Omental fat pad (tissue), 4 donors: ENCODE results near the gene SEPTIN5. TPM values are rescaled to one million over a fixed set of nuclear protein-coding genes. Genes with fewer than 3 reads are reported as not detected.

Source experiments
- ATAC-seq: fragments of 150-250 bp; one replicate; pipeline ENCODE4 v1.9.1; 2016; ENCODE audit warnings: mild to moderate bottlenecking, moderate library complexity; ENCODE audit not compliant: low FRiP score
- DNase-seq: peaks from one replicate; pipeline ENCODE4 v3.0.0-alpha.2; 2019; ENCODE audit warnings: low spot score
- CTCF ChIP-seq, 3 donors: fragments of 450-650 bp; IDR thresholded peaks; one replicate each; pipeline ENCODE4 v1.5.1; 2016 to 2017; ENCODE audit warnings: antibody characterized with exemption in 3 of 3, mild to moderate bottlenecking in 3 of 3, moderate library complexity in 2 of 3
- total RNA-seq, 4 donors: library from RNA; depleted of rRNA; stranded (reverse); fragments of >200 nt; gene quantifications; one replicate each; pipeline ENCODE4 v1.1.0, GENCODE V29; 2016

The SEPTIN5 gene
- total RNA-seq, 4 donors from 2014 or later: 3.7 to 19.1 (median 5.9) TPM

DNA sequence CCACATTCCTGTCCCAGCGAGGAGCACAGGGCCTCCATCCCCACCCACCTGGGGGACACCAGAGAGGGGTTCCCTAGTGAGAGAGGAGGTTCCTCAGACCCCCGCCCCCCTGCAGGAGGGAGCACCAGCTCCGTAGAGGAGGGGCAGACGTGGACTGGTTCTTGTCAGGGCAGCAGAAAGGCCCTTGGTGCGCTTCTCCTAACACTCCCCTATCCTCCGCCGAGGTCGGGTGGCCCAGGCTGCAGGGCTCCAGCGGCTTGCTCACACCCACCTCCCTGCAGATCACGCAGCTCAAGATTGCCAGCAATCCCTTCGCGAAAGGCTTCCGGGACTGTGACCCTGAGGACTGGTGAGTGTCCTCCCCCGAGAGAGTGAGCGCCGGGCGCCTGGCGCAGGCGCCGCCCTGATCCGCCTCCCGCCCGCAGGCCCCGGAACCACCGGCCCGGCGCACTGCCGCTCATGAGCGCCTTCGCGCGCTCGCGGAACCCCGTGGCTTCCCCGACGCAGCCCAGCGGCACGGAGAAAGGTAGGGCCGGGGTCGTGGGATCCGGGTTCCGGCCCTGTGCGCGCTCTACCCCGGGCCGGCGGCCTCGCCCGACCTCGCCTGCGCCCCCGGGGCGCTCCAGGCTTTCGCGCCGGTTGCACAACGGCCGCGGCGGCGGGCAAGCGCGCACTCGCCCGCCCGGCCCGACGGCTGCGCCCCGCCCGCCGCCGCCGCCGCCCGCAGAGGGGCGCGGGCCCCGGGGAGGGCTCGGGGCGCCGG lies 51.4 kb downstream of the SEPTIN5 start:
- ATAC-seq (no peak), DNase-seq (no peak)
- TF ChIP-seq CTCF (IDR thresholded peaks at IDR 0.05): no peak

- ATAC-seq: no peak
- no peak for TF ChIP-seq CTCF (IDR thresholded peaks at IDR 0.05)
- DNase-seq: no peak
These were observed 51.9 kb downstream of the SEPTIN5 start for GRCh38 chr22:19766240-19766510.

DNA sequence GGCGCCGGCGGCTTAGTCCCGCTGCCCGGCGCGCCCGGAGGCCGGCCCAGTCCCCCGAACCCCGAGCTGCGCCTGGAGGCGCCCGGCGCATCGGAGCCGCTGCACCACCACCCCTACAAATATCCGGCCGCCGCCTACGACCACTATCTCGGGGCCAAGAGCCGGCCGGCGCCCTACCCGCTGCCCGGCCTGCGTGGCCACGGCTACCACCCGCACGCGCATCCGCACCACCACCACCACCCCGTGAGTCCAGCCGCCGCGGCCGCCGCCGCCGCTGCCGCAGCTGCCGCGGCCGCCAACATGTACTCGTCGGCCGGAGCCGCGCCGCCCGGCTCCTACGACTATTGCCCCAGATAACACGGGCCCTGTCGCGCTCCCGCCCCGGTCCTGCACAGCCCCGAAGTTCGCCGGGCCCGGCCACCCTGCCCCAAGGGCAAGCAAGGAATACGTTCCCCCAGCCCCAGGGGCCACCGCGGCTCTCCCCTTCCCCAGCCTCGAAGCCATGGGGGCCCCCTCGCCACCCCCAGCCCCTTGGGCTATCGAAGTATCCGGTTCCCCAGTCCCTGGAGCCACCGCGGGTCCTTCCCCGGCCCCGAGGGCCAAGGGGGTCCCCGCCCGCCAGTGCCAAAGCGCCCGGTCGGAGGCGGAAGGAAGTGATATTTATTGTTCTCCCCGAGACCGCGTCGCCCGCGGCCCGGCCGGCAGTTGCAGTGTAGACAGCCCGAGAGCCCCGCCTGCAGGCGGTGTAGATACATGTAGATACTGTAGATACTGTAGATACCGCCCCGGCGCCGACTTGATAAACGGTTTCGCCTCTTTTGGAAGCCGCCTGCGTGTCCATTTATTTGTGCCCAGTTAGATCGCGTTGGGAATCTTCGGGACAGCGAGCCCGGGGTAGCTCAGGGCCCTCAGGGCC lies 52.5 kb downstream of the SEPTIN5 start:
- DNase-seq: no peak
- no peak for TF ChIP-seq CTCF (IDR thresholded peaks at IDR 0.05)
- ATAC-seq: no peak

DNA sequence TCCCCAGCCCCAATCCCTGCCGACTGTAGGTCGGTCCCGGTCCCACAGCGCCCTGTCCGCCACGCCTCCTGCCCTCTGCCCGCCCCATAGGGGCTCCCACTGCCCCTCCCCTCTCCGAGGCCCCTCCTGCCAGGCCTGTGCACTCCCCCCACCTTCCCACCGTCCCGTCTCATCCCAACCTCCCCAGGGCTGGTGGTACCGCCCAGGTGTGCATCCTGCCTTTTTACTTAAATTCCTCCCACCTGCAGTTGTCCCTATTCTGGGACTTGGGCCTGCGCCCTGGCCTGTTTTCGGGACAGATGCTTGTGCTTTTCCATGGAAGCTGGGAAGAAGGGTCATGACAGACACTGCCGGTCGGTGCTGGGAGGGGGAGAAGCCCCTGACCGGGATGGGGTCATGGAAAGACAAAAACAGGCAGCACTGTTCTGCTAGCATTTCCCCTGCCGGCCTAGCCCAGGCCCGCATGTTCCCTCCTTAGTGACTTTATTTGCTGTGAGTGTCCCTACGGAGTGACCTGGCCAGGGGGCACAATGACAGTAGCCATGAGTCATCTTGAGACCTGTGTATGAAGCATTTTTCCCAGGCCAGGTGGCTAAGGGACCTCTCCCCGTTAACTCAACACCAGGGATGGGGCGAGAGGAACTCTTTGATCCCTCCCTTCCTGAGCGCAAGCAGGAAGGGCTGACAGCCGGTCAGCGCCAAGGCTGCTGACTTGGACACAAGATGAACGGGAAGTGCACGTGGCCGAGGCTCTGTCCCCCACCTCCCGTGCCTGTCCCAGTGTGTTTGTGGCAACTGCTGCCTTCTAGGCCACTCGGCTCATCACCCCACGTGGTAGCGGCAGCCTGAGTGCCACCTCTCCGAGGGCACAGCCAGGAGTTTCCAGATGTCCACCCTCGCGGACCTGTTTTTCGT lies 53.4 kb downstream of the SEPTIN5 start:
- ATAC-seq (no peak), DNase-seq (no peak)
- no peak for TF ChIP-seq CTCF (IDR thresholded peaks at IDR 0.05)

GRCh38 chr22:19769393-19769715 lies 55.1 kb downstream of the SEPTIN5 start:
- ATAC-seq (no peak), DNase-seq (no peak)
- no peak for TF ChIP-seq CTCF (IDR thresholded peaks at IDR 0.05)

DNA sequence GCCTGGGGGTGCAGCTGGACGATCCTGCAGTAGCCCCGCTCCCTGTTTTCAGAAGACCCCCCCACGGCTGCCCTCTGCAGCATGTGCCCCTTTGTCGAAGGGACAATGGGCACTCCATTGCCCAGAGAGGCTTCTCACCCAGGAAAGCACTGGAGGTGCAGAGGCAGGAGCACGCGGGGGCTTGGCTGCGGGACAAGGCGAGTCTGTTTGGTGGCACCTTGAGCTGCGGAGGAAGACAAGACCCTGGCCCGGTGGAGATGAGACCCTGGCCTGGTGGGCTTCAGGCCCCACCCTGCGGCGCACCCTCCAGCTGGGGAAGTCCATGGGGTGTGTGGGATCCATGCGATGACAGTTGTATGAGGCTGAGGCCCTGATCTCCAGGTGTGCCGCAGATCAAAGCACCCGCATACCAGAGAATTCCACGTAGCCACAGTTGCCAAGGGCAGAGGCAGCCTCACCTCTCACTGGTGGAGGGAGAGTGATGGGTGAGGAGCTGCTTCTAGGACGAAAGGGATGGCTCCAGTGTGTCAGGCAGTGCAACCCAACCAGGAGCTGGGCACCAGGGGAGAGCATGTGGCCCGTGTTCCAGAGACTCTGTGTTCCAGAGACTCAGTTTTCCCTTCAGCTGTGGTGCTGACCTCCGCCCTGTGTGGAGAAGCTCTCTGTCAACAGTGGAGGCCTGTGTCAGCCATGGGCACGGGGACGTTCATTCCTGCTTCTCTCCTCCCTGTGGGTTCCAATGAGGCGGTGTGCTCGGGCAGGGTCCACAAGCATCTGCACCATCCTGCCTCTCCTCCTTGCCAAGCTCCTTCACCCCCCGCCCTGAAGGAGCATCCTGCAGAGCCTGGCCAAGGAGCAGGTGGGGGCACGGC lies 56.3 kb downstream of the SEPTIN5 start:
- ATAC-seq: no peak
- TF ChIP-seq CTCF (IDR thresholded peaks at IDR 0.05): no peak
- DNase-seq: no peak
